ENCODE data around the gene ULK1.
"Not testable (repeated sequence)": the region's sequence is repeated elsewhere in the genome, so short reads cannot be mapped to it uniquely, and the experiment has no call there.

ULK1 gene

GRCh38 chr12:131947482-131948027 lies 53.1 kb downstream of the ULK1 start:
- Histone ChIP-seq H3F3A (ENCODE audit: insufficient read depth, low read length) (0 out of 2 replicates have a peak, but pooled peaks cover 4% of the 10 kb centered on the region), H3K36me3 (ENCODE audit: insufficient read depth, low read length) (peaks cover 26% of the 10 kb centered on the region), H3K27ac (ENCODE audit: low read depth, low read length, poor library complexity, severe bottlenecking) (no peak overlapping the region), H2AFZ (ENCODE audit: low read length) (no peak overlapping the region), H3K9ac (ENCODE audit: low read length) (no peak overlapping the region), H3K4me1 (ENCODE audit: insufficient read depth, low read length, severe bottlenecking) (peaks cover 6% of the 10 kb centered on the region), H4K20me1 (ENCODE audit: insufficient read depth, low read length) (no peaks in the 10 kb centered on the region), H3K4me3 (ENCODE audit: low read depth, low read length, poor library complexity, severe bottlenecking) (no peak overlapping the region), H3K79me2 (ENCODE audit: insufficient read depth, low read length) (peaks cover 19% of the 10 kb centered on the region), H3K4me2 (ENCODE audit: low read length) (no peak overlapping the region), H3K27me3 (ENCODE audit: insufficient read depth, low read length) (no peaks in the 10 kb centered on the region), H3K9me2 (ENCODE audit: low read depth, low read length) (no peaks in the 10 kb centered on the region), H3K9me3 (ENCODE audit: low read length) (no peaks in the 10 kb centered on the region)
- TF ChIP-seq CTCF (IDR thresholded peaks at IDR 0.05; ENCODE audit: low read length): no peak
- TF ChIP-seq EZH2 (IDR thresholded peaks at IDR 0.05; ENCODE audit: borderline replicate concordance, low read length): no peak

GRCh38 chr12:131948166-131948712 lies 53.8 kb downstream of the ULK1 start:
- H3K9me2 ChIP-seq (ENCODE audit: low read depth, low read length): no peaks in the 10 kb centered on the region
- no peaks in the 10 kb centered on the region for H4K20me1 ChIP-seq (ENCODE audit: insufficient read depth, low read length)
- TF ChIP-seq CTCF (IDR thresholded peaks at IDR 0.05; ENCODE audit: low read length) (no peak), EZH2 (IDR thresholded peaks at IDR 0.05; ENCODE audit: borderline replicate concordance, low read length) (no peak)
- no peak overlapping the region for H3K9ac ChIP-seq (ENCODE audit: low read length)
- H3K27ac ChIP-seq (ENCODE audit: low read depth, low read length, poor library complexity, severe bottlenecking): no peak overlapping the region
- H3K4me3 ChIP-seq (ENCODE audit: low read depth, low read length, poor library complexity, severe bottlenecking): no peak overlapping the region
- no peaks in the 10 kb centered on the region for H3K27me3 ChIP-seq (ENCODE audit: insufficient read depth, low read length)
- H3K9me3 ChIP-seq (ENCODE audit: low read length): no peaks in the 10 kb centered on the region
- H3K36me3 ChIP-seq (ENCODE audit: insufficient read depth, low read length): peaks cover 19% of the 10 kb centered on the region
- no peak overlapping the region for H3K4me2 ChIP-seq (ENCODE audit: low read length)
- H3K4me1 ChIP-seq (ENCODE audit: insufficient read depth, low read length, severe bottlenecking): peaks cover 6% of the 10 kb centered on the region
- H3K79me2 ChIP-seq (ENCODE audit: insufficient read depth, low read length): peaks cover 26% of the 10 kb centered on the region
- 0 out of 2 replicates have a peak, but pooled peaks cover 4% of the 10 kb centered on the region for H3F3A ChIP-seq (ENCODE audit: insufficient read depth, low read length)
- no peak overlapping the region for H2AFZ ChIP-seq (ENCODE audit: low read length)

- H3K9me2 ChIP-seq (ENCODE audit: low read depth, low read length); H4K20me1 ChIP-seq (ENCODE audit: insufficient read depth, low read length); H3K4me1 ChIP-seq (ENCODE audit: insufficient read depth, low read length, severe bottlenecking); H2AFZ ChIP-seq (ENCODE audit: low read length); H3K9me3 ChIP-seq (ENCODE audit: low read length); H3K27ac ChIP-seq (ENCODE audit: low read depth, low read length, poor library complexity, severe bottlenecking); H3F3A ChIP-seq (ENCODE audit: insufficient read depth, low read length); H3K27me3 ChIP-seq (ENCODE audit: insufficient read depth, low read length): not testable (repeated sequence)
- Histone ChIP-seq H3K4me2 (ENCODE audit: low read length) (peak overlapping the region; percentile 71), H3K9ac (ENCODE audit: low read length) (peak overlapping the region; percentile 49; the same call in 1 of the 2 replicates), H3K36me3 (ENCODE audit: insufficient read depth, low read length) (peaks cover 13% of the 10 kb centered on the region), H3K79me2 (ENCODE audit: insufficient read depth, low read length) (peaks cover 33% of the 10 kb centered on the region), H3K4me3 (ENCODE audit: low read depth, low read length, poor library complexity, severe bottlenecking) (peak overlapping the region; percentile 84)
These were observed 54.5 kb downstream of the ULK1 start for GRCh38 chr12:131948713-131949430.
